ENCODE measurements around the gene ZNF880. TPM values are rescaled to one million over a fixed set of nuclear protein-coding genes. Genes with fewer than 3 reads are reported as not detected.

Gene ZNF880
- total and polyA plus RNA-seq, 9 of the 15 experiments (the other 6 are each of a cell fraction or from before 2014, with no cell fraction given): 0.15 to 1.9 (median 0.64) TPM; not detected in 1

DNA sequence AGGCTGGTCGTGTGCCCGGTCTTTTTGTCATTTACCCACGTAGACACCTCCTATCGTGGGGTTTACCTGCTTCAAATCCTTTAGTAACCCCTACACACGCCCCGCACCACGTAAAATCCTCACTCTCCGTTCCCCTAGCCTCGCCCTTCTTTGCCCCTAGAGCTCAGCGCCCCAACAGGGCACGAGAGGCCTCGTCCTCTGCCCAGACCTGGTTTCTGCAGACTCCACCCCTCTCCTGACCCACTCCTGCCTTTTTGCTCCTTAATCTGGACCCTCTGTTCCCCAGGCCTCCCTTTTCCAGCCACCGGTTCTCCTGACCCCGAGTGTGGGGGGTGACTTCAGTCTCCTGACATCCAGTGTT lies 28.3 kb downstream of the ZNF880 start (continued):
- TF ChIP-seq, protein P1, sequence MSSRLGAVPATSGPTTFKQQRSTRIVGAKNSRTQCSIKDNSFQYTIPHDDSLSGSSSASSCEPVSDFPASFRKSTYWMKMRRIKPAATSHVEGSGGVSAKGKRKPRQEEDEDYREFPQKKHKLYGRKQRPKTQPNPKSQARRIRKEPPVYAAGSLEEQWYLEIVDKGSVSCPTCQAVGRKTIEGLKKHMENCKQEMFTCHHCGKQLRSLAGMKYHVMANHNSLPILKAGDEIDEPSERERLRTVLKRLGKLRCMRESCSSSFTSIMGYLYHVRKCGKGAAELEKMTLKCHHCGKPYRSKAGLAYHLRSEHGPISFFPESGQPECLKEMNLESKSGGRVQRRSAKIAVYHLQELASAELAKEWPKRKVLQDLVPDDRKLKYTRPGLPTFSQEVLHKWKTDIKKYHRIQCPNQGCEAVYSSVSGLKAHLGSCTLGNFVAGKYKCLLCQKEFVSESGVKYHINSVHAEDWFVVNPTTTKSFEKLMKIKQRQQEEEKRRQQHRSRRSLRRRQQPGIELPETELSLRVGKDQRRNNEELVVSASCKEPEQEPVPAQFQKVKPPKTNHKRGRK (tag; IDR thresholded peaks at IDR 0.05): no peak
- TF ChIP-seq CEBPB (tag; IDR thresholded peaks at IDR 0.05) (no peak), ESRRA (IDR thresholded peaks at IDR 0.05; ENCODE audit: borderline replicate concordance, low read depth) (no peak), ZNF224 (CRISPR knock-in tag; IDR thresholded peaks at IDR 0.05) (no peak), GATA2 (CRISPR knock-in tag; IDR thresholded peaks at IDR 0.05) (no peak)
- TF ChIP-seq, protein P2, sequence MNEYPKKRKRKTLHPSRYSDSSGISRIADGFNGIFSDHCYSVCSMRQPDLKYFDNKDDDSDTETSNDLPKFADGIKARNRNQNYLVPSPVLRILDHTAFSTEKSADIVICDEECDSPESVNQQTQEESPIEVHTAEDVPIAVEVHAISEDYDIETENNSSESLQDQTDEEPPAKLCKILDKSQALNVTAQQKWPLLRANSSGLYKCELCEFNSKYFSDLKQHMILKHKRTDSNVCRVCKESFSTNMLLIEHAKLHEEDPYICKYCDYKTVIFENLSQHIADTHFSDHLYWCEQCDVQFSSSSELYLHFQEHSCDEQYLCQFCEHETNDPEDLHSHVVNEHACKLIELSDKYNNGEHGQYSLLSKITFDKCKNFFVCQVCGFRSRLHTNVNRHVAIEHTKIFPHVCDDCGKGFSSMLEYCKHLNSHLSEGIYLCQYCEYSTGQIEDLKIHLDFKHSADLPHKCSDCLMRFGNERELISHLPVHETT (CRISPR knock-in tag; conservative IDR thresholded peaks at IDR 0.05 in 1 of 2, IDR thresholded peaks at IDR 0.05 in 1 of 2): peak in 1 of 2 experiments; percentile 43; a peak in 1 of 4 replicates
- TF ChIP-seq, protein P3, sequence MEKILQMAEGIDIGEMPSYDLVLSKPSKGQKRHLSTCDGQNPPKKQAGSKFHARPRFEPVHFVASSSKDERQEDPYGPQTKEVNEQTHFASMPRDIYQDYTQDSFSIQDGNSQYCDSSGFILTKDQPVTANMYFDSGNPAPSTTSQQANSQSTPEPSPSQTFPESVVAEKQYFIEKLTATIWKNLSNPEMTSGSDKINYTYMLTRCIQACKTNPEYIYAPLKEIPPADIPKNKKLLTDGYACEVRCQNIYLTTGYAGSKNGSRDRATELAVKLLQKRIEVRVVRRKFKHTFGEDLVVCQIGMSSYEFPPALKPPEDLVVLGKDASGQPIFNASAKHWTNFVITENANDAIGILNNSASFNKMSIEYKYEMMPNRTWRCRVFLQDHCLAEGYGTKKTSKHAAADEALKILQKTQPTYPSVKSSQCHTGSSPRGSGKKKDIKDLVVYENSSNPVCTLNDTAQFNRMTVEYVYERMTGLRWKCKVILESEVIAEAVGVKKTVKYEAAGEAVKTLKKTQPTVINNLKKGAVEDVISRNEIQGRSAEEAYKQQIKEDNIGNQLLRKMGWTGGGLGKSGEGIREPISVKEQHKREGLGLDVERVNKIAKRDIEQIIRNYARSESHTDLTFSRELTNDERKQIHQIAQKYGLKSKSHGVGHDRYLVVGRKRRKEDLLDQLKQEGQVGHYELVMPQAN (IDR thresholded peaks at IDR 0.05; ENCODE audit: borderline replicate concordance): no peak
